ENCODE results near the gene TRAPPC8.

GRCh38 chr18:31795747-31796146, 147.2 kb downstream of the TRAPPC8 start:
- no peak for TF ChIP-seq CTCF (IDR thresholded peaks at IDR 0.05 in 2 of 3, conservative IDR thresholded peaks at IDR 0.05 in 1 of 3; ENCODE audit: borderline replicate concordance in 1 of 3, insufficient read depth in 1 of 3, low read depth in 2 of 3, low read length in 2 of 3)
- TF ChIP-seq, protein P1, sequence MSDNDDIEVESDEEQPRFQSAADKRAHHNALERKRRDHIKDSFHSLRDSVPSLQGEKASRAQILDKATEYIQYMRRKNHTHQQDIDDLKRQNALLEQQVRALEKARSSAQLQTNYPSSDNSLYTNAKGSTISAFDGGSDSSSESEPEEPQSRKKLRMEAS (IDR thresholded peaks at IDR 0.05): no peak
